GM12878 (cell line): ENCODE data around the gene MACROD2. TPM values are rescaled to one million over a fixed set of nuclear protein-coding genes. Genes with fewer than 3 reads are reported as not detected.

ENCODE experiments used
- ATAC-seq: fragments of 200-7000 bp; cut with Tn5 transposase; 3 replicates; pipeline ENCODE4 v1.9.1; 2020; ENCODE audit warnings: mild to moderate bottlenecking, moderate library complexity
- BruUV-seq: library from RNA; stranded (reverse); fragments of 400-500 nt; replicated peaks from 2 replicates; lab custom pipeline; 2021; lab: Mats Ljungman, UMichigan
- CTCF ChIA-PET: fragments of 300-600 bp; sonication (Branson Sonifier 250); formaldehyde crosslinking; extraction: SDS; loops from one replicate; lab custom pipeline; 2021; ENCODE audit warnings: inconsistent platforms; lab: Yijun Ruan, JAX
- POLR2A ChIA-PET: fragments of 350-600 bp; formaldehyde crosslinking; extraction: SDS; loops from one replicate; lab custom pipeline; 2021; ENCODE audit warnings: inconsistent platforms; lab: Charles Lee
- RAD21 ChIA-PET: fragments of 300-600 bp; sonication (Branson Sonifier 250); formaldehyde crosslinking; loops from one replicate; lab custom pipeline; 2023; ENCODE audit warnings: antibody characterized with exemption; ENCODE audit not compliant: unreplicated experiment; lab: Charles Lee
- SMC1A ChIA-PET: fragments of 300-600 bp; sonication (Branson Sonifier 250); formaldehyde crosslinking; loops from one replicate; lab custom pipeline; 2023; ENCODE audit not compliant: unreplicated experiment, uncharacterized antibody; lab: Charles Lee
- DNase-seq: peaks from one replicate; pipeline ENCODE4 v3.0.0-alpha.2; 2011; ENCODE audit warnings: low read depth, low spot score
- FAIRE-seq: peaks from 3 replicates; lab custom pipeline; 2011; peaks lifted over from hg19 to GRCh38; lab: Jason Lieb, UNC
- H2AFZ ChIP-seq: 2 replicates; pipeline ENCODE4 v1.6.0; 2011; ENCODE audit warnings: low read depth, low read length, control low read depth; ENCODE audit not compliant: control insufficient read depth
- H3K27ac ChIP-seq: 2 replicates; pipeline ENCODE4 v1.5.1; 2011; ENCODE audit warnings: control low read depth; ENCODE audit not compliant: control insufficient read depth, insufficient read depth
- H3K27me3 ChIP-seq, 2 experiments: replicated peaks in 1 of 2; 2 replicates each; pipeline versions ENCODE4 v1.6.0 to v1.6.1; 2011; ENCODE audit warnings: low read length in 1 of 2; ENCODE audit not compliant: control insufficient read depth in 2 of 2, insufficient read depth in 2 of 2
- H3K36me3 ChIP-seq, 2 experiments: 2 replicates each; pipeline ENCODE4 v1.5.1; 2011; ENCODE audit warnings: low read length in 1 of 2; ENCODE audit not compliant: control insufficient read depth in 2 of 2, insufficient read depth in 2 of 2
- H3K4me1 ChIP-seq: 2 replicates; pipeline ENCODE4 v1.6.1; 2011; ENCODE audit warnings: mild to moderate bottlenecking, low read length, moderate library complexity, mixed read lengths; ENCODE audit not compliant: control insufficient read depth, insufficient read depth
- H3K4me2 ChIP-seq: 2 replicates; pipeline ENCODE4 v1.6.0; 2011; ENCODE audit warnings: control low read depth; ENCODE audit not compliant: control insufficient read depth, insufficient read depth
- H3K4me3 ChIP-seq: fragments of 200-600 bp; sonication (generic); 2 replicates; pipeline ENCODE4 v1.5.1; 2016
- H3K79me2 ChIP-seq: 2 replicates; pipeline ENCODE4 v1.6.0; 2011; ENCODE audit warnings: low read length; ENCODE audit not compliant: control insufficient read depth, insufficient read depth
- H3K9ac ChIP-seq: 2 replicates; pipeline ENCODE4 v1.8.0; 2011; ENCODE audit warnings: low read length, control low read depth, mixed read lengths; ENCODE audit not compliant: control insufficient read depth, insufficient read depth
- H3K9me3 ChIP-seq: replicated peaks from 3 replicates; pipeline ENCODE4 v1.5.1; 2011; ENCODE audit warnings: mild to moderate bottlenecking, low read length; ENCODE audit not compliant: control insufficient read depth, insufficient read depth
- H4K20me1 ChIP-seq: 2 replicates; pipeline ENCODE4 v1.6.0; 2011; ENCODE audit not compliant: control insufficient read depth, insufficient read depth
- EZH2 ChIP-seq: IDR thresholded peaks from 2 replicates; pipeline ENCODE4 v1.6.1; 2012; ENCODE audit warnings: low read depth, mild to moderate bottlenecking, control low read depth, inconsistent platforms, low read length, borderline replicate concordance; ENCODE audit not compliant: control insufficient read depth
- SIN3A ChIP-seq: IDR thresholded peaks from 2 replicates; pipeline ENCODE4 v1.6.1; 2012; ENCODE audit warnings: low read depth, low read length, improper control_type of control experiment
- SRF ChIP-seq, 2 experiments: IDR thresholded peaks; 2 replicates each; pipeline ENCODE4 v1.6.1; 2011; ENCODE audit warnings: low read depth in 2 of 2, low read length in 2 of 2, mild to moderate bottlenecking in 1 of 2, moderate library complexity in 1 of 2
- WGBS: methylation state at CpG from one replicate; pipeline ENCODE4 v1.1.6; 2016; ENCODE audit warnings: low lambda C conversion rate; ENCODE audit not compliant: insufficient replicate concordance, insufficient coverage; ENCODE audit errors: missing lambda C conversion rate; 5-methylcytosine and 5-hydroxymethylcytosine counted together
- in situ Hi-C: fragments of 300-500 bp; cut with MboI; formaldehyde crosslinking; loops from 9 replicates; pipeline ENCODE4 v1.14.3; 2018; ENCODE audit warnings: mixed read lengths
- intact Hi-C: fragments of 100-400 bp; cut with micrococcal nuclease; formaldehyde crosslinking; loops from one replicate; pipeline ENCODE4 v1.14.2; 2022; ENCODE audit not compliant: unreplicated experiment
- polyA plus RNA-seq, 11 experiments: library from polyadenylated mRNA; depleted of rRNA in 4 of 11; unstranded in 6 of 11; stranded (reverse) in 5 of 11; fragments of >200 nt; fragmentation: Nextera tagmentation in 4 of 11; fragmentation: Illumina TruSeq in 1 of 11; extraction: Ambion mirVana in 4 of 11; extraction: Trizol in 1 of 11; gene quantifications; 1 replicate in 1 of 11; 2 replicates in 10 of 11; pipeline versions ENCODE4 v1.2.1 to v1.2.3, GENCODE V29; 2011 to 2016; ENCODE audit warnings: inconsistent platforms in 2 of 11, missing spikeins in 2 of 11, low read depth in 1 of 11
- total RNA-seq, 4 experiments: library from RNA; depleted of rRNA in 3 of 4; stranded (reverse); fragments of >200 nt in 3 of 4; fragmentation: Illumina TruSeq in 1 of 4; extraction: Trizol in 1 of 4; gene quantifications; 2 replicates each; pipeline versions ENCODE4 v1.2.1 to v1.2.3, GENCODE V29; 2013 to 2021
- TF ChIP-seq, protein P1 (sequence below): fragments of 450-650 bp; formaldehyde crosslinking; IDR thresholded peaks from 2 replicates; pipeline ENCODE4 v1.4.0; 2020; ENCODE audit warnings: mild to moderate bottlenecking, moderate library complexity
- TF ChIP-seq, protein P2 (sequence below): IDR thresholded peaks from 2 replicates; pipeline ENCODE4 v1.6.1; 2012; ENCODE audit warnings: low read length, inconsistent platforms

The MACROD2 gene
- total and polyA plus RNA-seq, 10 of the 15 experiments (the other 5 are each of a cell fraction or from before 2014, with no cell fraction given): 1.1 to 21.5 (median 2.2) TPM

DNA sequence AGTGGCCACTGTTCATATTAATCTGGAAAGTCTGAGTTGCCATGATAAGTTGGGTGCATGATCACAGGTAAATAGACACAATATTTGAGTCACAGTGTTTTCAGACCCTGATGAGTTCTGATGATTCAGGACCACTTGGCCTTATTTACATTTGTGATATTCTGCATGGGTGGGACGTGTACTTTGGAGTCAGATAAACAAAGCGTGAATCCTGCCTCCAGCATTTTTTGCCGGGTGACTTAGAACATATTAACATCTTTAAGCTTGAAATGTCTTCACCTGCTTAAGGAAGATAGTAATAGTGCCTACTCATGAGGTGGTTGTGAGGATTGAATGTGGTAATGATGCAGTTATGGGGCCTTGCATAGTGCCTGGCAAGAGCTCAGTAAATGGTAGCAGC lies 1582.8 kb downstream of the MACROD2 start (continued):
- TF ChIP-seq, protein P1, sequence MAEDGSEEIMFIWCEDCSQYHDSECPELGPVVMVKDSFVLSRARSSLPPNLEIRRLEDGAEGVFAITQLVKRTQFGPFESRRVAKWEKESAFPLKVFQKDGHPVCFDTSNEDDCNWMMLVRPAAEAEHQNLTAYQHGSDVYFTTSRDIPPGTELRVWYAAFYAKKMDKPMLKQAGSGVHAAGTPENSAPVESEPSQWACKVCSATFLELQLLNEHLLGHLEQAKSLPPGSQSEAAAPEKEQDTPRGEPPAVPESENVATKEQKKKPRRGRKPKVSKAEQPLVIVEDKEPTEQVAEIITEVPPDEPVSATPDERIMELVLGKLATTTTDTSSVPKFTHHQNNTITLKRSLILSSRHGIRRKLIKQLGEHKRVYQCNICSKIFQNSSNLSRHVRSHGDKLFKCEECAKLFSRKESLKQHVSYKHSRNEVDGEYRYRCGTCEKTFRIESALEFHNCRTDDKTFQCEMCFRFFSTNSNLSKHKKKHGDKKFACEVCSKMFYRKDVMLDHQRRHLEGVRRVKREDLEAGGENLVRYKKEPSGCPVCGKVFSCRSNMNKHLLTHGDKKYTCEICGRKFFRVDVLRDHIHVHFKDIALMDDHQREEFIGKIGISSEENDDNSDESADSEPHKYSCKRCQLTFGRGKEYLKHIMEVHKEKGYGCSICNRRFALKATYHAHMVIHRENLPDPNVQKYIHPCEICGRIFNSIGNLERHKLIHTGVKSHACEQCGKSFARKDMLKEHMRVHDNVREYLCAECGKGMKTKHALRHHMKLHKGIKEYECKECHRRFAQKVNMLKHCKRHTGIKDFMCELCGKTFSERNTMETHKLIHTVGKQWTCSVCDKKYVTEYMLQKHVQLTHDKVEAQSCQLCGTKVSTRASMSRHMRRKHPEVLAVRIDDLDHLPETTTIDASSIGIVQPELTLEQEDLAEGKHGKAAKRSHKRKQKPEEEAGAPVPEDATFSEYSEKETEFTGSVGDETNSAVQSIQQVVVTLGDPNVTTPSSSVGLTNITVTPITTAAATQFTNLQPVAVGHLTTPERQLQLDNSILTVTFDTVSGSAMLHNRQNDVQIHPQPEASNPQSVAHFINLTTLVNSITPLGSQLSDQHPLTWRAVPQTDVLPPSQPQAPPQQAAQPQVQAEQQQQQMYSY (CRISPR knock-in tag): no peak
- TF ChIP-seq SIN3A: no peak
- no peak for TF ChIP-seq SRF (IDR thresholded peaks at IDR 0.05; ENCODE audit: low read depth in 2 of 2, low read length in 2 of 2)
- TF ChIP-seq, protein P2, sequence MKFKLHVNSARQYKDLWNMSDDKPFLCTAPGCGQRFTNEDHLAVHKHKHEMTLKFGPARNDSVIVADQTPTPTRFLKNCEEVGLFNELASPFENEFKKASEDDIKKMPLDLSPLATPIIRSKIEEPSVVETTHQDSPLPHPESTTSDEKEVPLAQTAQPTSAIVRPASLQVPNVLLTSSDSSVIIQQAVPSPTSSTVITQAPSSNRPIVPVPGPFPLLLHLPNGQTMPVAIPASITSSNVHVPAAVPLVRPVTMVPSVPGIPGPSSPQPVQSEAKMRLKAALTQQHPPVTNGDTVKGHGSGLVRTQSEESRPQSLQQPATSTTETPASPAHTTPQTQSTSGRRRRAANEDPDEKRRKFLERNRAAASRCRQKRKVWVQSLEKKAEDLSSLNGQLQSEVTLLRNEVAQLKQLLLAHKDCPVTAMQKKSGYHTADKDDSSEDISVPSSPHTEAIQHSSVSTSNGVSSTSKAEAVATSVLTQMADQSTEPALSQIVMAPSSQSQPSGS: no peak

DNA sequence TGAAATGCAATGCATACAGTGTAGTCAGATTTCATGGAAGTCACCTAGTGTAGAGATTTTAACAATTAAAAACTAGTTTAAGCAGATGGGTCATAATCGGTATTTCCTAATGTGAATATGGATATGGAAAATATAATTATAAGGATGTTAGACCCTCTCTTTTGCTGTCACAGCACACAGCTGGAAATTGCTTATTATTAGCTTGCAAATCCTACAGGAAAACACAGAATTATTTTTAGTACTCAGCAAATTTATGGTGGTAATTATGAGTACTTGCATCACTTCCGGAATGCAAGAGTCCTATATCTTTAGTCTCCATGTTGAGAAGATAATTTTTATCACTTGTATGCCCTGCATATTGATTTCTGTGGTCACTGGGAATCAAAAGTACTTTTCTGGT lies 1584.4 kb downstream of the MACROD2 start:
- H3K27ac ChIP-seq: no peak overlapping the region
- no peaks in the 10 kb centered on the region for H4K20me1 ChIP-seq
- BruUV-seq: no TSS peak
- H3K4me2 ChIP-seq: no peak overlapping the region
- POLR2A ChIA-PET: no interaction called here
- H3K9me3 ChIP-seq: no peaks in the 10 kb centered on the region
- no peak for FAIRE-seq
- WGBS: 40% methylated on average over 2 of the region's 2 CpGs
- no peak overlapping the region for H3K9ac ChIP-seq
- no peak for TF ChIP-seq EZH2
- no peaks in the 10 kb centered on the region for H3K27me3 ChIP-seq
- in situ Hi-C loops: no loop called here
- ATAC-seq: no peak
- H3K4me3 ChIP-seq: no peak overlapping the region
- CTCF ChIA-PET: no interaction called here
- H3K4me1 ChIP-seq: no peaks in the 10 kb centered on the region
- intact Hi-C loops: no loop called here
- no peaks in the 10 kb centered on the region for H3K36me3 ChIP-seq
- H2AFZ ChIP-seq: no peak overlapping the region
- SMC1A ChIA-PET: no interaction called here
- RAD21 ChIA-PET: no interaction called here
- H3K79me2 ChIP-seq: no peaks in the 10 kb centered on the region
- DNase-seq: no peak
